ENCODE results near the gene RGPD4. TPM values are rescaled to one million over a fixed set of nuclear protein-coding genes. Genes with fewer than 3 reads are reported as not detected.
"Not testable (repeated sequence)": the region's sequence is repeated elsewhere in the genome, so short reads cannot be mapped to it uniquely, and the experiment has no call there.

Gene RGPD4
- total and polyA plus RNA-seq, 2 of the 8 experiments (the other 6 are each of a cell fraction or from before 2014, with no cell fraction given) = not detected

GRCh38 chr2:107833152-107833551 lies 6.5 kb downstream of the RGPD4 start:
- H3K18ac ChIP-seq (ENCODE audit: extremely low read depth, low read length); H3K9ac ChIP-seq (replicated peaks in 1 of 4; ENCODE audit: extremely low read depth in 1 of 4, low read depth in 3 of 4, low read length in 3 of 4); H3K23me2 ChIP-seq (ENCODE audit: low read depth, low read length); H4K20me1 ChIP-seq (replicated peaks in 1 of 2; ENCODE audit: control insufficient read depth in 1 of 2, insufficient read depth in 2 of 2, low read length in 2 of 2); H3K9me3 ChIP-seq (ENCODE audit: insufficient read depth in 2 of 2, low read depth in 1 of 2, low read length in 1 of 2); DNase-seq (ENCODE audit: low read depth in 1 of 2, low spot score in 2 of 2); CTCF ChIA-PET (ENCODE audit: partially characterized antibody); H3K23ac ChIP-seq (ENCODE audit: insufficient read length); H3K27ac ChIP-seq (ENCODE audit: low read depth, low read length); H4K5ac ChIP-seq (ENCODE audit: insufficient read length, low read depth, low read length); H2BK5ac ChIP-seq (ENCODE audit: low read depth, low read length); H3K56ac ChIP-seq (replicated peaks; ENCODE audit: insufficient read length, low read depth, low read length); H3K4me2 ChIP-seq (ENCODE audit: insufficient read depth in 1 of 2, low read depth in 2 of 2, low read length in 2 of 2); H3K4me3 ChIP-seq (ENCODE audit: extremely low read depth in 1 of 4, insufficient read depth in 2 of 4, low read depth in 3 of 4, low read length in 4 of 4); H3K4me1 ChIP-seq (replicated peaks in 1 of 4; ENCODE audit: control insufficient read depth in 3 of 4, insufficient read depth in 4 of 4, low read length in 3 of 4); H2BK12ac ChIP-seq (ENCODE audit: low read depth, low read length); POLR2A ChIA-PET (ENCODE audit: partially characterized antibody); H3K14ac ChIP-seq (ENCODE audit: insufficient read length); H2AFZ ChIP-seq (ENCODE audit: low read length); H4K8ac ChIP-seq (ENCODE audit: extremely low read depth, insufficient read depth, low read length); H3K4ac ChIP-seq (replicated peaks; ENCODE audit: insufficient read length, low read depth, low read length); H3K79me1 ChIP-seq (ENCODE audit: low read depth, low read length); H2BK20ac ChIP-seq (ENCODE audit: low read length); H4K91ac ChIP-seq (replicated peaks; ENCODE audit: insufficient read length, low read length); H2BK120ac ChIP-seq (replicated peaks; ENCODE audit: low read depth, low read length); H3K27me3 ChIP-seq (replicated peaks in 1 of 4; ENCODE audit: control insufficient read depth in 3 of 4, extremely low read depth in 1 of 4, insufficient read depth in 3 of 4, low read length in 3 of 4); H3K36me3 ChIP-seq (ENCODE audit: control insufficient read depth in 2 of 4, insufficient read depth in 4 of 4, low read length in 3 of 4); H2AK5ac ChIP-seq (ENCODE audit: low read depth, low read length); FAIRE-seq; H3K79me2 ChIP-seq (ENCODE audit: control insufficient read depth in 1 of 2, insufficient read depth in 2 of 2, low read length in 2 of 2); H2BK15ac ChIP-seq (ENCODE audit: low read length): not testable (repeated sequence)
- no CpG with 5 or more reads among the region's 2 CpGs for WGBS, 2 experiments (ENCODE audit: extremely low coverage in 1 of 2, insufficient coverage in 1 of 2, insufficient read length in 1 of 2, insufficient replicate concordance in 2 of 2, low coverage in 1 of 2, low lambda C conversion rate in 2 of 2, missing lambda C conversion rate in 1 of 2)
